CMK (cell line): ENCODE data around the gene CSNK1G1.

Experiments
- DNase-seq: peaks from one replicate; pipeline ENCODE4 v3.0.0-alpha.2; 2010; ENCODE audit warnings: low read depth

CSNK1G1 gene

DNA sequence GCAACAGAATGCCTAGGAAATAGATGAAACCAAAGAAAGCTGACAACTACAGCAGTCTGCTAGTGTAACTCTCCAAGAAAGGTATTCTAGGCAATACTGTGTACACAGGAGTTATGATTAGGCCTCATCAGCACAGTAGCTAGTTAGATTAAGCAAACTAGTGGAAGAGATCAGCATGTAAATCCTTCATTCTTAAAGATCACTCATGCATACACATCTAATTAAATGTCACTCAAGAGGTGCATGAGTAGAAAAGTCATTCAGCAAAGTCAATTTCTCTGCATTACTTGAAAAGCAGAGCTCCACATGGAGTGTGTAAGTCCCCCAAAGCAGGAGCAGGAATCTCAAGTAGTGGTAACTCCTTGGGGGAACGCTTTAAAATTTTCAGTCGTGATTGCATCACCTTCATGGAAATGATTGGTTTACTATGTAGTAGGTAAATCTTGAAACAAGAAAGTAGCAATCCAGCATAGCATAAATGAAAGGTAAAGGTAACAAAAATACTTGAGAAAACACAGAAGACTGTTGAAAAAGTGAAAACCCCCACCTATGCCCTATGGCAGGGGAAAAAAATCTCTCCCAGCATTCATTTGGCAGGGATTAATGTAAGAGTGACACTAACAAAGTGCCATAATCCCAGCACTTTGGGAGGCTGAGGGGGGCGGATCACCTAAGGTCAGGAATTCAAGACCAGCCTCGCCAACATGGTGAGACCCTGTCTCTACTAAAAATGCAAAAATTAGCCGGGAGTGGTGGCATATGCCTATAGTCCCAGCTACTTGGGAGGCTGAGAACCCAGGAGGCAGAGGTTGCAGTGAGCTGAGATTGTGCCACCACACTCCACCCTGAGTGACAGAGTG, 163.8 kb downstream of the CSNK1G1 start:
- DNase-seq: no peak

DNA sequence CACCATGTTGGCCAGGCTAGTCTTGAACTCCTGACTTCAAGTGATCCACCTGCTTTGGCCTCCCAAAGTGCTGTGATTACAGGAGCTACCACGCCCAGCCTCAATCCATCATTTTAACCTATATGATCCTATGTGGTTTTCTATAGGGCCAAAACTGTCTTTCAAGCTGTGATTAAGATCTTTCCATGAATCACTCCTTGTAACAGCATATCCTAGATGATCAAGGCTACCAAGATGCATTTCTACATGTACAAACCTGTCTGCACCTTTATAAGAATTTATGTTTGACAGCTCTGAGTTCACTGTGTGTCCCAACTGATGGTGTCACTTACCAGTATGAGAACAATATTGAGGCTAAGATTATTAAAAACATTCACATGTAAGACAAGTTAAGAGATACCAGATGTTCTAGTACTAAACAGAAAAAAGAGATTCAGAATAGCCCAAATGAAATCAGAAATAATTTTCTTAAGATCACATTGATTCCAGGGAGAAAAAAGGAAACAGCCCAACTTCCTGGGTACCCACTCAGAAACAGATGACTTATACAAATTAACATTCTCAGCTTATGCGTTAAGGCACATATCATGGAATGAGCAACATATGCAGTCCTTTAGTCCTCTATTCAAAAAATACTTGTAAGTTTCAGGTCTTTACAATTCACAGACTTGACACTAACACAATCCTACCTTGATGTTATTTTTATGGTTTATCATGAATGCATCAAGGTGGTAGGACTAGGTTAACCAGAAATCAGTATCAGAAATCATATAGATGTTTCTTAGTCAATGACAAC, 168.4 kb downstream of the CSNK1G1 start:
- no peak for DNase-seq

DNA sequence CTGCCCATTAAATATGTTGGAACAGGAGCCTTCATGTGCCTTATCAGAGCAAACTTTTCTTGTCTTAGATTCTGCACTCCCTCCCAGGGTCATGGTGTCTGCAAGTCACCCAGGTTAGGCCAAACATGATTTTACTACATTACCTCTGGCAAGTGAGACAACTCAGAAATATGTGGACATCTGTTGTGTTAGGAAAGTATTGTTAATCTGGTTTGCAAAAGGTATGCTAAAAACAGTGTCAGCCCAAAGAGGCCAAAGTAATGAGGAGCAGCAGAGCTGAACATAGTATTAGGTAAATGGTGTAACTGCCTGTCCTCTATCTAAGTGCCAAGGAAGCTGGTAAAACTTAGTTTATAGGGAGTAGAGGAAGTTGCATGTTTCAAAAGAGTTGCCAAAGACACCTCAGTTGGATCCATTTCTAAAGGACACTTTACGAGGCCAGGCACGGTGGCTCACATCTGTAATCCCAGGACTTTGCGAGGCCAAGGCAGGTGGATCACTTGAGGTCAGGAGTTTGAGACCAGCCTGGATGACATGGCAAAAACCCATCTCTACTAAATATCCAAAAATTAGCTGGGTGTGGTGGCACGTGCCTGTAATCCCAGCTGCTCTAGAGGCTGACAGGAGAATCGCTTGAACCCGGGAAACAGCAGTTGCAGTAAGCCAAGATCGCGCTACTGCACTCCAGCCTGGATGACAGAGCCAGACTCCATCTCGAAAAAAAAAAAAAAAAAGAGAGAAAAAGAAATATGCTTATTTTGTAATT, 170.6 kb downstream of the CSNK1G1 start:
- DNase-seq: no peak

DNA sequence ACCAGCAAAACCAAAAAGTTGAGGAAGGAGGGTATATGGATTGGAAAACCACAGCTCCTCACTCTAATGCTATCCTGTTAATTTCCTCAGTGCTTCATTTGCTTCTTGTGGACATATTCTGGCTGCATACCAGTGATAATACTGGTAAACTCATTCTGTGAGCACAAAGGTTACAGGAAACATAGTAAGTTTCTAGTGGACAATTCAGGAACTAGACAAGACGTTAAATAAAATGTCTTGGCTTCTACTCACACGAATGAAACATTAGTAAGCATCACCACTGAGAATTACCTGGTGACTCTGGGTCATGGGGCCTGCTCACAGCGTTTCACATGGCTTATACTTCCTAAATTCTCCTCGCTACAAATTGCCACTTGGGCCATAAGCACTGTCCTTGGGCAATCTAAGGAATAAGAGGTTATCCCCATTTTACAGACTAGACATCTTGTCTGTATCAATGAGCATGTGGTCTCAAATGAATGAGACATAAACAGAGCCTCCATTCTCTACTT, 173.1 kb downstream of the CSNK1G1 start:
- DNase-seq: no peak

DNA sequence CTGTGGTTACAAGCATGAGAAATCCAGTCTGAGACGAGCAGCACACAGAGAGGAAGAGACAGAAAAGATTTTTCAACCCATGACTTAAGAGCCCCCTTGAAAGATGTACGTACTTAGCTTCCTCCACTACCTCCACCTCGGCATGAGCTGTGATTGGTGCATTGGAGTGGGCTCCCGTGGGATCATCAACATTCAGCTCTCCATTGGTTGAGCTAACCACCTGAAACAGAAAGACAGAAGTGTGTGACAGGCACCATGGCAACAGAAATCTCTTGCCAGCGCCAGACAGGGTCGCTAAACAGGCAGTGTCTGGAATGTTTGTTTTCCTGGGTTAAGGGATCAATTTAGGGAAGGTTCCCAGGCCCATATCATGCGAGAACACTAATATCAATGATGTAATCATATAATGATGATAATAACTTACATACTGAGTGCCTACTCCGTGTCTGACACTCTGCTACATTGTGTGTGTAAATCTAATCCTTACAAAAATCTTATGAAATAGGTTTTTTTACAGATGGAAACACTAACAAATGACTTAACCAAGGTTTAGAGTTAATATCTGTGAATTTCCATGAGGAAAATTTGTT, 175.6 kb downstream of the CSNK1G1 start:
- DNase-seq: no peak

DNA sequence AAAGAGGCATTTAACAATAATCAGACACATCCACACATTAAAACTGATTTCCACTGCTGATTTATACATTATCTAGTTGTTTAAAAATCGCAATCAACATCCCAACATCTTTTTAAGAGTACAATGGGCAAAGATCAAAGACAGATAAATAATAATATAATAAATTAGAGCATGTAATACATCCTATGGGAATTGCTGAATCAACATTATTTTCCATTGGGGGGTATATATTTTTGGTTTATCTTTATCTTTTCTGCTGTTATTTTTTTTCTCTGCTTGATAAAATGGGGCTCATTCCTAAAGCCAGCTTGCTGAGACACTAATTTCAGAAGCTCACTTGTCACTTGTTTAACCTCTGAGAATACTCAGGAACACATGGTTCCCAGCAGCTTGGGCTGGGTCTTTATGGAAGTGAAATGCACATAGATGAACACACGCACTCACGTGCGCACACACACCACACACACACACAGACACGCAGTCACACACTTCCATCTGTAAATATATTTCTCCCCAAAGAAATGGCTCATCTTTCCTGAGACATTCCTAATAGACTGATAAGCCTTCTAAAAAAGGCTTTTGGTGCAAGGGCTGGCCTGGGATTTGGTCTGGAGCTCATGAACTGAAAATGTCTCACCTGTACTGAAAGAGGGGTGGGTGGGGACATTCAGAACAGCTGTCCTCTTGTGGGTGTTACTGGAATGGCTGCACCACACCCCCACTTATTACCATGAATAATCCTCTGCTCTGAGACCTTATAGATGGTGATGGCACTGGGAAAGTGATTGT, 189.7 kb downstream of the CSNK1G1 start:
- DNase-seq: no peak

DNA sequence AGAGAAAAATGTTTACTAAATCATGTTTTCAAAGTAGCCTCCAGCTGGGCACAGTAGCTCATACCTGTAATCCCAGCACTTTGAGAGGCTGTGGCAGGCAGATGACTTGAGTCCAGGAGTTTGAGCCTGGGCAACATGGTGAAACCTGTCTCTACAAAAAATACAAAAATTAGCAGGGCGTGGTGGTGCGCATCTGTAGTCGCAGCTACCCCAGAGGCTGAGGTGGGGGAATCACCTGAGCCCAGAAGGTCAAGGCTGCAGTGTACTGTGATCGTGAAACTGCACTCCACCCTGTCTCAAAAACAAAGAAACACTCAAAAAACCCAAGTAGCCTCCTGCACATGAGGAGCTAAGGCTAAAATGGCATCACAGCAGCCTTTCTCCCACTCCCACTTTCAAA, 191.5 kb downstream of the CSNK1G1 start:
- DNase-seq: no peak

DNA sequence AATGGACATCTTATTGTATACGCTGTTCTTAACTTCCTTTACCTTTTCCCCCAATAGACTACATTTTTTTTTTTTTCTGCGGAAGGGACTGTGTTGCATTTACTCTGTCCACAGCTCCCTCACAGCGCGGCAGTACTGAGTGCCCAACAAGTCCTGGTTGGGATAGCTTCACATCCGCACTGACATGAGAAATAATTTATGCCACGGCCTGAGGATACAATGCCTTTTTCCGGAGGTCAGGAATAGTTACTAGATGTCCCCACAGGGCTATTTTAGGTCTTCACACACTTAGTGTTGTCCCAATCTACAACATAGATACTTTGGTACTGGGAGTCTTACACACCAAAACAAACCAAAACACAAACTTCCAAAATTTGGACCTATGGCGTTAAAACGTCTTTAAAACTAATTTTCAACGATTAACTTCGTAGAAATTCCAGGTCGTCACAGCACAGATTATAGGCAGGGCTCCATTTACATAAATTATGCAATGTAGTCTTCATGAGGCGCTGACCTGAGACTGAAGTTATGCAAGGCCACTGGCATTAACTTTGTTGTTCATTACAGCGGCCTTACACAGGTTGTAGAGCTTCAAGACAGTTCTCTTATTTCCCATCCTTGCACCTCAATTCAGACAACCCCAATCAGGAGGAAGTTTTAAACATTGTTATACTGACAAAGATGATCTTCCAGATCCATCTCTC, 192.2 kb downstream of the CSNK1G1 start:
- peak; percentile 54 for DNase-seq

DNA sequence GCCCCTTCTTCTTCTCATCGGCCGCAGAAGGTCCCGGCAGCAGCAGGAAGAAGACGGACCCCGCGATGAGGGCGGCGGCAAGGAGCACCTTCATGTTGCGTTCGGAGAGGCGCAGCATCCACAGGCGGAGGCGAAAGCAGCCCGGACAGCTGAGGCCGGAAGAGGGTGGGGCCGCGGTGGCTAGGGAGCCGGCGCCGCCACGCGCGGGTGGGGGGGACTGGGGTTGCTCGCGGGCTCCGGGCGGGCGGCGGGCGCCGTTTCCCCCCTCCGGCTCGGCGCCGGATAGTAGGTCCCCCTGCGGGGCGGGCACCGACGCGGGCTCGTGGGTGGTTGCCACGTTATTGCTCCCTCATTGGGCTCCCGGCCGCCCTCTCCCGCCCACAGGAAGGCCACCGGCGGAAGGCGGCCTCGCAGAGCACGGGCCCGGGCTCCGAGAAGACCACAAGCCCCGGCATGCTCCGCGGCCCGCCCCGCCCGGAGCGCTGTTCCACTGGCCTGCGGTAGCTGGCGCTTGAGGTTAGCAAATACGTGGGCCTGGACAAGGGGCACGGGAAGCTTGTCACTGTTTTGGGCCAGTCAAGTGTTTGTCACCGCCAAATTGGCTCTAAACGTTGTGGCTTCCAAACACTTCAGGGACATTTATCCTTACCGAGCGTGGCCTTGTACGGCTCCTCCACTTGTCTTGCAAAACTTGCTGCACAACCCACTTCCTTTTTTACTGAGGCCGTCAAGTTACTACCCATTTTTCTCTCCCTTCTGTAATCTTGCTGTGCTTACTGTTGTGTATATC, 192.9 kb downstream of the CSNK1G1 start, which contains the start of gene PPIB:
Gene PPIB, minus strand, starts transcription at position 154 of the 790 bp plus-strand sequence. Its CDS starts 36 bp downstream, at position 118.
- DNase-seq: peak; percentile 89

DNA sequence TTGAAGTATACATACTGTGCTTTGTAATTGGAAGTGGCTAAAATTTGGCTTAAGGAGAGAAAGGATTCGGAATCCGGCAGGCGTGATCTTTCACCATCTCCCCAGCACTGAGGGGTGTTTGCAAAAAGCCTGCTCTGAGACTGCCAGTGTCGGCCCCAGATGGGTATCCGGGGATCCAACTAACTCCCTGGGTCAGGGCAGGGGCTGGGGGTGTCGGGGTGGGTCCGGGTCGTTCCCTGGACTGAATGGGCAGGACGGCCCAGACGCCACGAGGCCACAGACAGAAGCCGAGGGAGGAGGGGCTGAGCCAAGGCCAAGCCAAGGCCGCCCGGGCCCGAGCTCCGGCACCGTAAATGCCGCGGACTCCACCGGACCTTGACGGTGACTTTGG, 193.5 kb downstream of the CSNK1G1 start:
- DNase-seq: no peak

DNA sequence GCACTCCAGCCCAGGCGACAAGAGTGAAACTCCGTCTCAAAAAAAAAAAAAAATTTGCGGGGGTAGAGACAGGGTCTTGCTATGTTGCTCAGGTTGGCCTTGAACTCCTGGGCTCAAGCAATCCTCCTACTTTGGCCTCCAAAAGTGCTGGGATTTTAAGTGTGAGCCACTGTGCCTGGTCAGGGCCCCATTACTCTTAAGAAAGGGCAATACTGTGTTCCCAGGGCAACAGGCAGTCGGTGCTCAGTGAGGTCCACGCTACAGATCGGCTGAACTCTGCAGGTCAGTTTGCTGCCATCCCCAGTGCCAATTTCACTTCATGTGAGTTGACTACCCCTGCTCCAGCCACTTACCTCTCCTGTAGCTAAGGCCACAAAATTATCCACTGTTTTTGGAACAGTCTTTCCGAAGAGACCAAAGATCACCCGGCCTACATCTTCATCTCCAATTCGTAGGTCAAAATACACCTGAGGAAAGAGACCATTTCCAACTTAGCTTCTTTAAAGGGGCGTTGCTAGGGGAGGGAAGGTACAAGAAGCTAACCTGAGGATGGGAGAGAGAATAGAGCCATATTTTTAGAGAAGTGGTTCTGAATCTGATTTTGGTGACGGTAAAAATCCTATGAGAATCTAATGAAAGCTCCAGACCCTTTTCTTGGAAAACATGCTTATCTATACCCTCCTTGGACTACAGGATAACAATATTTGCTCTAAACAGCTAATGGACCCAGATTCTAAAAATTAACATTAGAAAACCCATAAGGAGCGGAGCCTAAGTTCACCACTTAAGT, 194.1 kb downstream of the CSNK1G1 start:
- DNase-seq: no peak

DNA sequence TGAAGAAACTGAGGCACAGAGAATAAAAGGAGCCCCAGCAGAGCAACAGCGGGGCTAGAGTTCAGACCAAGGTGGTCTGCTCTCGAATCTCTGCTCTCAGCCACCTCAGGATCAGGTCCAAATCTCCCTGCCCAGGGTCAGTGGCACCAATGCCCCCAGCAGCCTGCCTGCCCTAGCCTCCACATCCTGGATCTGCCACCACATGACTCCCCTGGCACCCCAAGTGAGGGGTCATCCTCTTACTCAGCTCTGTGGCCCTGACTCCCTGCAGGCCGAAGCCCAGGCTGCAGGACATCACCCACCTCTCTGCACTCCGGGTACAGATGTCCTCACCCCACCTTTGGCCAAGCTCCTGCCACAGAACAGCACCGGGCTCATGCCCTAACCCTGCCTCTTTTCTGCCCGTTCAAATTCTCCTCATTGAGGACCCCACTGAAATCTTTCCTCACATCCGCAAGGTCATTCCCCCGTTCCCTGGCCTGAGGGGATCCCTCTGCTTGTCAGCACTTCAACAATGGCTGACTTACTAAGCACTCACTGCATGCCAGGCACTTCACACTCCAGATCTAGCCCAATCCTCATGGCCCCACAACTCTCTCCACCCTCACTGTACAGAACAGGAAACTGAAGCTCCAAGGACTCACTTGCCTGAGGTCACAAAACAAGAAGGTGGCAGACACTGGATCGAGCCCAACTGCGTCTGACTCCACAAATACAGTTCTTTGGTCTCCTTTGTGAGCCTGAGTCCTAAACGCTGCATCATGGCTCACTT, 197.4 kb downstream of the CSNK1G1 start:
- DNase-seq: no peak

DNA sequence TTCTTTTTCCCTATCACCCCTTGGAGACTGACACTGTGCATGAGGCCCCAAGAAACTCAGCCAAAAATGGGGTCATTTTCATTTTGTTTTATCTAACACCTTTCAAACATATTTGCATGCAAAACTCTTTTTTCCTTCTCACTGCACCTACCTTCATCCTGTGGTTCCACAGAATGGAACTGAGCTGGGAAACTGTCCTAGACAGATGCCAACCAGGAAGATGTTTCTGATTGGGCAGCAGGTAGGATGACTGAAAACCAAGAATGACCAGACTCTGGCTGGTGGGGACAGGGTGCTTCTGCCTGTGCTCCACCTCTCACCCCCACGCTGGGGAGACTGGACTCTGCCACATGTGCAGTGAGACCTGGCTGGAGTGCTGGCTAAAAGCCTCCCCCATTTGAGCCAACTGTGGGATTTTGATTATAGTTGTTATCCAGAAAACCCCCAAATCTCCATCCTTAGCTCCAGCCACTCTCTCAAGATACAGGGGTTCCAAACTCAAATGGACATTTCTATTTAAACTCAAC, 198.3 kb downstream of the CSNK1G1 start:
- no peak for DNase-seq

DNA sequence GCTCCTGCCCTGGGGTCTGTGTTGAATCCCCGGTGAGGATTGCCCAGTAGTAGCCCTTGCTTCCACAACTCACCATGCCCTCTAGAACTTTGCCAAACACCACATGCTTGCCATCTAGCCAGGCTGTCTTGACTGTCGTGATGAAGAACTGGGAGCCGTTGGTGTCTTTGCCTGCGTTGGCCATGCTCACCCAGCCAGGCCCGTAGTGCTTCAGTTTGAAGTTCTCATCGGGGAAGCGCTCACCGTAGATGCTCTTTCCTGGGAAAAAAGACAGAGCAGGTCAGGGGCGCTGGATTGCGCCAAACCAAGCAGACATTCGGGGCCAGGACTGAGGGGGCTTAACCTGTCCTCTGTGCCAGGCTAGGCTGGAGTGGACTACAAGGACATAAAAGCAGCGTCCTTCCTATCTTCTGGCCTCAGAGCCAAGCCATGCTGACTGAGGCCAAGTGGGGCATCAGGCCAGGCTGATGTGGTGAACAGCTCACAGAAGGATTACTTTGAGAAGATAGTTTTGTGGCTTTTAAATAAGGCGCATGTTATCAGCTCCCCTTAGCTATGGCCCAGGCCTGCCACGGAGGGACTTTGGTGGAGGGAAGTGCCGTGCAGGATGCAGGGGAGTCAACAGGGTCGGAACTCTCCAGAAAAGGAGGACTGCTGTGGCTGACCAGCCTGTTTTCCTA, 199.2 kb downstream of the CSNK1G1 start:
- no peak for DNase-seq

DNA sequence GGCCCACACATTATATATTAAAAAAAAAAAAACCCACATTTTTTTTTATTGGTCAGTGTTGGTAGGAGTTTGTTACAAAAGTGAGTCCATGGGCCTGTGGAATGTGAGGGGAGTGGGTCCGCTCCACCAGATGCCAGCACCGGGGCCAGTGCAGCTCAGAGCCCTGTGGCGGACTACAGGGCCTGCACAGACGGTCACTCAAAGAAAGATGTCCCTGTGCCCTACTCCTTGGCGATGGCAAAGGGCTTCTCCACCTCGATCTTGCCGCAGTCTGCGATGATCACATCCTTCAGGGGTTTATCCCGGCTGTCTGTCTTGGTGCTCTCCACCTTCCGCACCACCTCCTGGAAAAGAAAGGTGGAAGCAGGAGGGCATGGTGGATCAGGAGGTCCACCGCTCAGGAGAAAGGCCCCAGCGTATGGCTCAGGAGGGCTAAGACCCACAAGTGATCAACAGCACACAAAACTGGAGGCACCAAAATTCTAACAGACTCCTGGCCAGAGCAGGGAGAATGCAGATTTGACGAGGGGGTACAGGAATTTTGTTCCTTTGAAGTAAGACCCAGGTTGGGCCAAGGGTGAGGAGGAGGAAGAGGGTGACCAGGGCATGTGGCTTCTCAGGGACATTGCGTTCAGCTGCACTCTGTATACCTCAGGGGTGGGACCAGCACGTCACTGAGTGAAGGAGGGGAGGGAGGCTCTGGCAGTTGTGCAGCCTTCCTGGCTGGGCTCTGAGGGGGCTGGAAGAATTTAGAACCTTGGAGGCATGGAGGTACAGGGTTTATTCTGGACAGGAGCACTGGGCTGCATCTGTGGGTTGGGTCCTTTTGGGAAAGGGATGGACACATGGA, 199.9 kb downstream of the CSNK1G1 start:
- no peak for DNase-seq
